Activated gamma-delta T cell treated with anti-CD3 and anti-CD28 coated beads, Interleukin-2, amount 50 U/mL, for 16 hours (primary cell): ENCODE results near the gene NRCAM.

Experiments
- DNase-seq: peaks from one replicate; pipeline ENCODE4 v3.0.0-alpha.2; 2020; ENCODE audit warnings: low read depth

The NRCAM gene

GRCh38 chr7:108459922-108460551 is 3.8 kb upstream of the NRCAM start:
- no peak for DNase-seq

DNA sequence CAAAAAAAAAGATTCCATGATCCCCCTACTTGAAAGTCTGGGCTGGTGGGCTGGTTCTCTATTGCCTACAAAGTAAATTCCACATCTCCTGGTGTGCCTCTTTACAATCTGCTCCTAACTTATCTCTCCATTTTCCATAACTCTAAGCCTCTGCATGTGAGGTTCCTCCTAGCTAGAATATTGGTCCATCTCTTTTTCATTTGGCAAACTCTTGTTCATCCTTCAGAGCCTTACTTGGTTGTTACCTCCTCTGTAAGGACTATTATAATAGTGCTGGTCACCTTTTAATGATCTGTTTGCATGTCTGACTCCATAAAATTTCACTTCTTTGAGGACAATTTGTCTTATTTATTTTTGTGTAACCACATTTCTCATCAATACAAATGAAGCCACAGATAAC is 1.6 kb upstream of the NRCAM start:
- DNase-seq = no peak

- no peak for DNase-seq
These were observed 757 bp upstream of the NRCAM start for GRCh38 chr7:108456845-108457540.

- no peak for DNase-seq
These were observed 662 bp downstream of the NRCAM start for GRCh38 chr7:108455551-108455997.

GRCh38 chr7:108454674-108455550 is 1.3 kb downstream of the NRCAM start:
- DNase-seq = no peak

DNA sequence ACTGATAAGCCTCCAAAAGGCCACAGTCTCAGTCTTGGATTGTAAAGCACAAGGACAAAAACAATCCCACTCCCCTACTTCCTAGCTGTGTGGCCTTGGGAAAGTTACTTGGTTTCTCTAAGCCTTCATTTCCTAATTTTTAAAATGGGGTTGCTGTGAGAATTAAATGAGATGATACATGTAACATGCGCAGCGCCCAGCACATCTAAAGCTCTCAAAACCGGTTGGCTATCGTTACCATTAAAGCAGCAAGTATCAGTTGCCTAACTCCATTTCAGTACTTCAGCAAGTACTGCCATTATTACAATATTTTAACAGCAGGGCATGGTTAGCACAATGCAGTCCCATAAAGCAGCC is 1.9 kb downstream of the NRCAM start:
- DNase-seq = no peak

GRCh38 chr7:108453320-108453719 is 2.9 kb downstream of the NRCAM start:
- DNase-seq = no peak

DNA sequence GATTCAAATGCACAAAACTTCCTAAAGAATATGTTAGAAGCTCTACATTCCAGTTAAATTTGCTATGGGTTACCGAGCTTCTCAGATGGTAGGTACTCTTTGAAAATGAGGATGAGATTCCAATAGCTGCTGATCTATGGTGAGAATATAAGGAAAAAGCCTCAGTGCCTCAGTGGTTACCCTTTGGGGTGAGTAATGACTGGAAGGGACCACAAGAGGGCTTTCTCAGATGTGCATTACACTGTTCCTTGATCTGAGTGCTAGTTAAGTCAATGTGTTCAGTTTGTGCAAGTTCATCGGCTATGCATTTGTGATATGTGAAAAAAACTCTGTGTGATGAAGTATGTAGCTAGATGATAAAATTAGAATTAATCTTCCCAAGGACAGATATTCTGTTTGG is 3.5 kb downstream of the NRCAM start:
- DNase-seq = no peak

- DNase-seq = no peak
These were observed 4.9 kb downstream of the NRCAM start for GRCh38 chr7:108451296-108451848.

DNA sequence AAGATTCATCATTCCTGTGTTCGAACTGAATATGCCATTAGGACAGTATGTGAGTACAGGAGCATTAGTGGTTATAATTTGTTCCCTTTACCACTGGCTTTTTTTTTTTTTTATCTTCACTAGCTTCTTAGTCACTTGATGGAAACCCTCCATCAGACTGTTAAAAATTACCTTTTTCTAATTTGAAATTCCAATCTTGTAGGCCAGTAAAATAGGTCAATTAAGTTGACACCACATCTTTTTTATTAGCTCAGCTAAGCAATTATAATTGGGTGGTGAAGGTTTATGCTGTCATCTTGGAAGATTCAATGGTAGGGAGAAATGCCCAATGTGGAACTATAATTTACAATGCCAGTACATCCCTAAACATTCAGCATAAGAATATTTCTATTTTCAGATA is 6.1 kb downstream of the NRCAM start:
- DNase-seq = no peak

GRCh38 chr7:108449521-108449920 is 6.7 kb downstream of the NRCAM start:
- DNase-seq = no peak

DNA sequence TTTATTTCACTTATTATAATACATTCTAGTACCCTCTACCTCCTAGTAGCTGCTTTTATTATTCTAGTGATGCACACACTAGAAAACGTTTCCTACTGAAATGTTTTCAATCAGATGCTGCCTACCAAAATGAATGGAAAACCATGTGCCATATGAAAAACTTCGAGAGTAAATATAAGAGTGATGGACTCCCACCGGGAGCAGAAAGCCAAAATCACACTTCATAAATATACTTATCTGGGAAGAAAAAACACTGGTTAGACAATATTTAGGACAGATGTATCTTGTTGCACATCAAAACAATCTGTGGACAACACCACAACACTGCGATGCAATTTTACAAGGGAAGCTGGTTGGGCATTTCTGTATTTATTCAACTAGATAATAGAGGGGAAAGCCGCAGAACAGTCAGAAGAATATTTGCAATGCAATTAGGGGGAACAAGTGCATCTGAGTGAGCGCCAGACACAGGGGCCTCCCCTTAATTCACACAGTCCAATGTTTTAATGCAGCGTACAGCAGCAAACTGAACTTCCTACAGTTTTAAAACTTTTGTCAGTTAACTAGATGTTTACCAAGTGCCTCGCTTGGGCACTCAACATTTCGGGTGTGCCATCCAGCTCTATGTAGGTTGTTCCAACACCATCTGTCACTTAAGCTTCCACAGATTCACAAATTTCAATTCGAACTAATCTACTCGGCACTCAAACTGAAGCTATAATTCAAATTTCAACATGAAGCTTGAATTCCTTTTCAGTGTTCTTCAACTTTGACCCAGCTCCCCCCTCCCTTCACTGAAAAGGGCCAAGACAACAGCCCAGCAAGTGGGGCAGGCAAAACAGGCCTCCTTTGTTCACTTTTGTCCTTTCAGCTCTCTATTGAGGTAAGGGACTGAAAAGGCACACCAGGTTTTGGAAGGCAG is 7.4 kb downstream of the NRCAM start:
- no peak for DNase-seq

DNA sequence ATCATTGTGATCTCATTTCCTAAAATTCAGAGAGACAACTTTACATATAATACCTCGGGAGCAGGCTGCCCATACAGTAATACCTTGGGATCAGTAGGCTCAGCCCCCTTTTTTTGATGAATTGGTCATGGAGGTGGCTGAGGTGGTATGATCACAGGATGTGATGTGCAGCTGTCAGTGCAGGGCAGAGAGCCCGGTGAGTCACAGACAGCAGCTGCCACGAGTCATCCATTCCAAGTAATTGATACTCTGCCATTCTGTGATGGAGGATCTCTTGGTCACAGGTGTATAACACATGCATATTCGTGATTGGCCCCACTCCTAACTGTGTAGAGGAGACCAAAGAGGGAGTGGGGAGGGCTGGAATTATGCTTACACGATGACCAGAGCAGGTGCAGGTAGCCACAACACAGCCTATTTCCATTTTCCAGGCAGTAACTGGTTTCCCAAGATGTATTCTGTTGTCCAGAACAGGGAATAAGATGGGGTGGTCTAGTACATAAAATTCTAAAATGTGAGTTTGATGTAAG is 14.1 kb downstream of the NRCAM start:
- no peak for DNase-seq

DNA sequence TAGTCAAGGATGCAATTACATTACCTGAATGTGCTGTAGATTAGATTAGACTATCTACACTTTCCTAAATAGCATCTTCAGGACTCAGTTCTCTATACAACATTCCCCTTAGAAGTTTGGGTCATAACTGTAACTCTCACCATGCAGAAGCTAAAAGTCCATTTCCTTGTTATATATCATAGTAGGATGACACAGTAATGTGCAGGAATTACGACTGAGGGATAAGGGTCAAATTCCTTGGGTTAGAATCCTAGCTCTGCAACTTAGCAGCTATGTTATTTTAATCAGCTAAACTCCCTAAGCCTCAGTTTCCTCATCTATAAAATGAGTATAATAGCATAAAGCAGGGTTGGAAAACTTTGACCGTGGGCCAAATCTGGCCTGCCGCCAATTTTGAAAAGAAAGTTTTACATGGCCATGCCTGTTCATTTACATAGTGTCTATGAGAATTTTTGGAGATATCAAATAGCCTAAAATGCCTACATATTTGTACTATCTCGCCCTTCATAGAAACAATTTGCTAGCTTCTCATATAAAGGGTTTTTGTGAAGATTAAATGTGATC is 14.8 kb downstream of the NRCAM start:
- DNase-seq = no peak

DNA sequence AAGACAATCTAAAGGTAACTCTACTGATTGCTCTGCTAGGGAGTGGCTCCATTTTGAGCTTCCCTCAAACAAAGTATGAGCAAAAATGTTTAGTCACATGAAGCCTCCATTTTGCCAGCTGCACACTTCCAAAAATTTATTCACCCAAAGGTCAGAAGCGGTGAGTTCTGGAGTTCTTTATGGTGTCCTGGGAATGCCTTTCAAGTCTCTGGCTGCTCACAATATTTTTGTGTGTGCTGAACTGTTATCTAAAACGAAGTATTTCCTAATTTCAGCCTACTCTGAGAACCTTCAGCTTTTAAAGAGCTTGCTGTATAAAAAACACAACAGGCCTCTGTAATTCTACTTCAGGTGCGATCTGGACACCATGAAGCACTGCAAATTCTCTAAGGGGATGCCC is 15.6 kb downstream of the NRCAM start:
- DNase-seq = no peak

- no peak for DNase-seq
These were observed 19.3 kb downstream of the NRCAM start for GRCh38 chr7:108436906-108437305.

GRCh38 chr7:108434010-108434409 is 22.2 kb downstream of the NRCAM start:
- no peak for DNase-seq

DNA sequence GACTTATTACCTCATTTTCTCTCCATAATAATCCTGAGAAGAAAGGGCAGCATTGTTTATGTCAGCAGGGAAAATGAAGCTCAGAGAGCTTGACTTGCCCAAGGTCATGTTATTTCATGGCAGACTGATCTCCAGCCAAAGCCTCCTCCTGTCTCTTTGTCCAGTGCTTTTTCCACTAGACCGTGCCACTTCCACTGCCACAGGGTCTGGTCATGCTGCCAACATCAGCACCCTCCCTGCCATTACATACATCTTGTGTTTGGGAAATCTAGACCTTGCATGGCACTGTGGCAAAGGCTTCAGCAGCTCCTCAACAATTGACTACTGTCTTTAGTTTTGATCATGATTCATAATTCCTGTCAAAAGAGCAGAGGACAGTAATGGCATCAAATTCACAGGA is 25.1 kb downstream of the NRCAM start:
- no peak for DNase-seq

DNA sequence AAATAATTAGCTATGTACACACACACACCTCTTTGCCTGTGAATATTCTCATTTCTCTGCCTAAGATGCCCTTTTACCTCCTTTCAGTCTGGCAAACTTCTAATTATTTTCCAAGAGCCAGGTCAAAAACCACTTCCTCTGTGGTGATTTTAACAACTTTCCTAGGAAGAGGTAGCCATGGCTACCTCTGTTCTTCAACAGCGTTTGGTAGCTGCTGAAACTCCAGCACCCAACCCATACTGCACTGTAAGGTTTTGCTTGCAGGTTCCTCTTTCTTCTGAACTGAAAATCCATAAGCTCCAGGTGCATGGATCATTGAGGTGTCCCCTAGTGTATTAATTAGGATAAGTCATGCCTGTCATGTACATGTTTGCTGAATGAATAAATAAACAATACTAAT is 25.6 kb downstream of the NRCAM start:
- no peak for DNase-seq

- no peak for DNase-seq
These were observed 28.5 kb downstream of the NRCAM start for GRCh38 chr7:108427766-108428165.

- no peak for DNase-seq
These were observed 30.4 kb downstream of the NRCAM start for GRCh38 chr7:108425714-108426275.
